ENCODE data around the gene CST7.
"Not testable (repeated sequence)": the region's sequence is repeated elsewhere in the genome, so short reads cannot be mapped to it uniquely, and the experiment has no call there.

CST7 gene

GRCh38 chr20:24929867-24930723, 19.0 kb upstream of the CST7 start:
- DNase-seq (ENCODE audit: low read depth in 2 of 2, low spot score in 1 of 2), result not testable (repeated sequence)

- not testable (repeated sequence) for DNase-seq (ENCODE audit: low read depth in 2 of 2, low spot score in 1 of 2)
These were observed 18.1 kb upstream of the CST7 start for GRCh38 chr20:24930724-24931688.

GRCh38 chr20:24931893-24932292, 17.2 kb upstream of the CST7 start:
- not testable (repeated sequence) for DNase-seq (ENCODE audit: low read depth in 2 of 2, low spot score in 1 of 2)

GRCh38 chr20:24933266-24933908, 15.7 kb upstream of the CST7 start:
- no peak for DNase-seq (ENCODE audit: low read depth in 2 of 2, low spot score in 1 of 2)

- no peak for DNase-seq (ENCODE audit: low read depth in 2 of 2, low spot score in 1 of 2)
These were observed 14.9 kb upstream of the CST7 start for GRCh38 chr20:24934101-24934661.

- no peak for DNase-seq (ENCODE audit: low read depth in 2 of 2, low spot score in 1 of 2)
These were observed 14.4 kb upstream of the CST7 start for GRCh38 chr20:24934716-24935115.

GRCh38 chr20:24935140-24935539, 13.9 kb upstream of the CST7 start:
- DNase-seq (ENCODE audit: low read depth in 2 of 2, low spot score in 1 of 2), result no peak

- DNase-seq (ENCODE audit: low read depth in 2 of 2, low spot score in 1 of 2), result no peak
These were observed 13.1 kb upstream of the CST7 start for GRCh38 chr20:24935766-24936525.

- DNase-seq (ENCODE audit: low read depth in 2 of 2, low spot score in 1 of 2), result no peak
These were observed 12.3 kb upstream of the CST7 start for GRCh38 chr20:24936526-24937407.

- DNase-seq (ENCODE audit: low read depth in 2 of 2, low spot score in 1 of 2), result no peak
These were observed 11.5 kb upstream of the CST7 start for GRCh38 chr20:24937579-24937978.

- no peak for DNase-seq (ENCODE audit: low read depth in 2 of 2, low spot score in 1 of 2)
These were observed 10.6 kb upstream of the CST7 start for GRCh38 chr20:24938498-24938897.

GRCh38 chr20:24939036-24939435, 10.0 kb upstream of the CST7 start:
- no peak for DNase-seq (ENCODE audit: low read depth in 2 of 2, low spot score in 1 of 2)

- no peak for DNase-seq (ENCODE audit: low read depth in 2 of 2, low spot score in 1 of 2)
These were observed 6.4 kb upstream of the CST7 start for GRCh38 chr20:24942679-24943078.

- DNase-seq (ENCODE audit: low read depth in 2 of 2, low spot score in 1 of 2), result no peak
These were observed 5.9 kb upstream of the CST7 start for GRCh38 chr20:24943196-24943595.

GRCh38 chr20:24943731-24944130, 5.3 kb upstream of the CST7 start:
- DNase-seq (ENCODE audit: low read depth in 2 of 2, low spot score in 1 of 2), result no peak

- not testable (repeated sequence) for DNase-seq (ENCODE audit: low read depth in 2 of 2, low spot score in 1 of 2)
These were observed 2.7 kb upstream of the CST7 start for GRCh38 chr20:24946376-24946775.

GRCh38 chr20:24948396-24948938, 602 bp upstream of the CST7 start:
- not testable (repeated sequence) for DNase-seq (ENCODE audit: low read depth in 2 of 2, low spot score in 1 of 2)

GRCh38 chr20:24949756-24950127, 673 bp downstream of the CST7 start:
- DNase-seq (ENCODE audit: low read depth in 2 of 2, low spot score in 1 of 2), result no peak
